GM12872 (cell line): ENCODE data around the gene ZNF385A.
A peak's percentile ranks its signal among the peaks of the same experiment; 100 is the strongest.

Experiments
- TF ChIP-seq, protein P1 (sequence below): IDR thresholded peaks from 3 replicates; pipeline ENCODE4 v1.5.1; 2011; ENCODE audit warnings: low read depth, mild to moderate bottlenecking, low read length, moderate library complexity; ENCODE audit not compliant: insufficient read depth

The ZNF385A gene

DNA sequence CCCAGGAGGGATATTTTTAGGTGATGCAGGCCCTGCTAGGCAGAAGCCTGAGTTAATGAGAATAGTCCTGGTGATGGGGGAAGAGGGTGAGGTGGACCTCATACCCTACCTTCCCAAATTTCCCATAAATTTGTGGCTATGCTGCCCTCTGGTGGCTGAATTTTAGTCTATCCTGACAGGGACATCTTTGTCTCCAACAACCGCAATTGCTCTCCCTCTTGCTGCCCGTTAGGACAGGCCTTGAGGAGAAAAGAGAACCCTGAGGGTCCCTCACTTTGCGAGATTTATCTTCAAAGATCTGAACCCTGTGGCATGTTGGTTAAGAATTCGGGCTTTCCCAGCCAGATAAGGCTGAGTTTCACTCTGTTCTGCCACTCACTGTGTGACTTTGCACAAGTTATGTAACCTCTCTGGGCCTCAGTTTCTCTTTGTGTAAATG, 9.8 kb upstream of the ZNF385A start:
- TF ChIP-seq, protein P1, sequence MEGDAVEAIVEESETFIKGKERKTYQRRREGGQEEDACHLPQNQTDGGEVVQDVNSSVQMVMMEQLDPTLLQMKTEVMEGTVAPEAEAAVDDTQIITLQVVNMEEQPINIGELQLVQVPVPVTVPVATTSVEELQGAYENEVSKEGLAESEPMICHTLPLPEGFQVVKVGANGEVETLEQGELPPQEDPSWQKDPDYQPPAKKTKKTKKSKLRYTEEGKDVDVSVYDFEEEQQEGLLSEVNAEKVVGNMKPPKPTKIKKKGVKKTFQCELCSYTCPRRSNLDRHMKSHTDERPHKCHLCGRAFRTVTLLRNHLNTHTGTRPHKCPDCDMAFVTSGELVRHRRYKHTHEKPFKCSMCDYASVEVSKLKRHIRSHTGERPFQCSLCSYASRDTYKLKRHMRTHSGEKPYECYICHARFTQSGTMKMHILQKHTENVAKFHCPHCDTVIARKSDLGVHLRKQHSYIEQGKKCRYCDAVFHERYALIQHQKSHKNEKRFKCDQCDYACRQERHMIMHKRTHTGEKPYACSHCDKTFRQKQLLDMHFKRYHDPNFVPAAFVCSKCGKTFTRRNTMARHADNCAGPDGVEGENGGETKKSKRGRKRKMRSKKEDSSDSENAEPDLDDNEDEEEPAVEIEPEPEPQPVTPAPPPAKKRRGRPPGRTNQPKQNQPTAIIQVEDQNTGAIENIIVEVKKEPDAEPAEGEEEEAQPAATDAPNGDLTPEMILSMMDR, result peak; percentile 77

GRCh38 chr12:54393743-54394142, 9.2 kb upstream of the ZNF385A start:
- TF ChIP-seq, protein P1, result no peak

DNA sequence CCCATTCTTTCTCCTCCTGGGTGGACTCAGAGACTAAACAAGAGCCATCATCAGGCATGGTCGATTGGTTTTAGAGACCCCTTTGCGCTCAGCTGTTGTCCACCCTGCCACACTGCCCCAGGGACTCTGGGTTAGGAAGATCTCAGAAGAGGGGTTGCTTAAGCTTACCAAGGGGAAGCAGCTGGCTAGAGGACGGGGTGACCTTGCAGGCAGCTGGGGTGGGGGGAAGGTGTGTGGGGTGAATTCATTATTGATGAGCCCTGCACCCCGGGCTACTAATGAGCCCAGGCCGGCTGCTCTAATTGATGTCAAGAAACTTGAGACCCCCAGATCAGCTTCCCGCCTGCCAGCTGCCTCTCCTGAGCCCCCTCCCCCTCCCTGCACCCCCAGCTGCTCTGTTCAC, 8.7 kb upstream of the ZNF385A start:
- TF ChIP-seq, protein P1, result no peak

GRCh38 chr12:54392485-54393206, 8.1 kb upstream of the ZNF385A start:
- TF ChIP-seq, protein P1, result no peak

DNA sequence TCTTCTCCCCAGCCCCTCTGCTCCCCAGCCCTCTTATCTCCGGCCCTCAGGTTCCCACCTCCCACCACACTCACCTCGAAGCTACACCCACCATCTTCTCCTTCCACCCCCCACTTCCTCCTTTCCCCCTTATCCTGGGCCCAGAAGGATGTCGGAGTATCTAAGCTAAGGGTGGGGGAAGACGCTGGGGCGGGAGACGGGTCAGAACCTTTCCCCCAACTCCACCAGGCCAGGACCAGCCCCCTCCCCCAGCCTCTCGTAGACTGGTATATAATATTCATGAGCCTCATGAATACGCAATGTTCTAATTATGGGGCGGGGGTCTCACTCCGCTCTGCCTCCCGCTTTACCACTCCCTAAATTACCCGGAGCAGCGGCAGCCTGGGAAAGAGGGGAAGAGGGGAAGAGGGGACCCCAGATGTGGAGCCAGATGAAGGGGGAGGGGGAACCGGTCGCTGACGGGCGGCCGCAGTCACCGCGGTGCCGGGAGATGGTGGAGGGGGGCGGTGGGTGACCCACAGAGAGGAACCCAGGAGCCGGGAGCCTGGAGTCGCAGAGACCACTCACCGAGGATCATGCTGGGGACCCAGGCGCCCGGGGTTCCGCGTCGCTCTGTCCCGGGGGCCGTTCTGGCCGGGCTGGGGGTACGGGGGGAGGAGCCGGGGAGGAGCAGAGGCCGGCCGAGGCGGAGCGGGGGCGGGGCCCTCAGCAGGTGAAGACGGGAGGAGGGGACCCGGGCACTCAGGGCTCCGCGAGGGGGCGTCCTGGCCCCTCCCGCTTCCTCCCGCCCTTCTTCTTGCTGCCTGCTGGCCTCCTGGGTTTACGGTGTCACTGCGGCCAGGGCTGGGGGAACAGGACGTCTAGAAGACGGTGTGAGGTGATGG, 6.4 kb upstream of the ZNF385A start:
- TF ChIP-seq, protein P1, result peak; percentile 49

GRCh38 chr12:54390176-54390667, 5.7 kb upstream of the ZNF385A start:
- TF ChIP-seq, protein P1, result no peak

GRCh38 chr12:54389607-54390175, 5.2 kb upstream of the ZNF385A start:
- TF ChIP-seq, protein P1, result no peak
